Gastroesophageal sphincter (tissue), 4 donors: Measurements from ENCODE around the gene WDSUB1. TPM values are rescaled to one million over a fixed set of nuclear protein-coding genes. Genes with fewer than 3 reads are reported as not detected.

Experiments
- ATAC-seq: fragments of 150-250 bp; one replicate; pipeline ENCODE4 v1.9.1; 2016; ENCODE audit warnings: mild to moderate bottlenecking, moderate library complexity
- H3K27ac ChIP-seq, 4 donors: fragments of 200-600 bp; sonication (generic) in 3 of 4; 1 replicate in 3 of 4; 2 replicates in 1 of 4; pipeline ENCODE4 v1.5.1; 2016 to 2019
- H3K27me3 ChIP-seq: fragments of 200-600 bp; sonication (generic); one replicate; pipeline ENCODE4 v1.5.1; 2019
- H3K36me3 ChIP-seq, 2 donors: fragments of 200-600 bp; sonication (generic); one replicate each; pipeline ENCODE4 v1.5.1; 2019; ENCODE audit warnings: control low read depth in 1 of 2
- H3K4me1 ChIP-seq, 3 donors: fragments of 200-600 bp; sonication (generic); 1 replicate in 2 of 3; 2 replicates in 1 of 3; pipeline ENCODE4 v1.5.1; 2016 to 2019; ENCODE audit warnings: control low read depth in 2 of 3
- H3K4me3 ChIP-seq, 2 donors: fragments of 200-600 bp; sonication (generic); one replicate each; pipeline ENCODE4 v1.5.1; 2019; ENCODE audit warnings: mild to moderate bottlenecking in 1 of 2, moderate library complexity in 1 of 2
- H3K9me3 ChIP-seq, 3 donors: fragments of 200-600 bp; sonication (generic); one replicate each; pipeline ENCODE4 v1.5.1; 2017 to 2019; ENCODE audit warnings: control low read depth in 2 of 3
- EP300 ChIP-seq: sonication (generic); formaldehyde crosslinking; IDR thresholded peaks from one replicate; pipeline ENCODE4 v1.6.1; 2017; ENCODE audit warnings: antibody characterized with exemption, mild to moderate bottlenecking
- POLR2A ChIP-seq, 2 donors: fragments of 450-650 bp; IDR thresholded peaks; one replicate each; pipeline ENCODE4 v1.6.1; 2017; ENCODE audit warnings: antibody characterized with exemption in 2 of 2, mild to moderate bottlenecking in 2 of 2, moderate library complexity in 1 of 2
- POLR2AphosphoS5 ChIP-seq: sonication (generic); formaldehyde crosslinking; IDR thresholded peaks from one replicate; pipeline ENCODE4 v1.6.1; 2017; ENCODE audit warnings: antibody characterized with exemption
- WGBS, 2 donors: methylation state at CpG; one replicate each; pipeline ENCODE4 v1.1.5; 2018; ENCODE audit warnings: low coverage in 1 of 2; 5-methylcytosine and 5-hydroxymethylcytosine counted together
- total RNA-seq, 4 donors: library from RNA; depleted of rRNA; stranded (reverse); fragments of >200 nt; gene quantifications; one replicate each; pipeline ENCODE4 v1.1.0, GENCODE V29; 2016
- TF ChIP-seq, protein P1 (sequence below), 4 experiments: fragments of 200-600 bp in 2 of 4; fragments of 450-650 bp in 2 of 4; sonication (generic) in 1 of 4; IDR thresholded peaks; one replicate each; pipeline ENCODE4 v1.5.1; 2017 to 2019; ENCODE audit warnings: antibody characterized with exemption in 4 of 4, mild to moderate bottlenecking in 2 of 4, moderate library complexity in 2 of 4

Gene WDSUB1
- total RNA-seq, 4 donors from 2014 or later, result 5.3 to 11.1 (median 5.9) TPM

- H3K36me3 ChIP-seq, result peaks cover 0 to 12% of the 10 kb centered on the region in 2 donors
- H3K27ac ChIP-seq, result no peak overlapping the region
- no peaks in the 10 kb centered on the region for H3K27me3 ChIP-seq
- WGBS, 2 donors, result 96 to 97% methylated on average over 3 of the region's 3 CpGs
- peaks cover 0 to 10% (median 0%) of the 10 kb centered on the region in 3 donors for H3K4me1 ChIP-seq
- no peak for TF ChIP-seq POLR2A (IDR thresholded peaks at IDR 0.05)
- no peak for TF ChIP-seq POLR2AphosphoS5
- no peak for TF ChIP-seq EP300
- TF ChIP-seq, protein P1, sequence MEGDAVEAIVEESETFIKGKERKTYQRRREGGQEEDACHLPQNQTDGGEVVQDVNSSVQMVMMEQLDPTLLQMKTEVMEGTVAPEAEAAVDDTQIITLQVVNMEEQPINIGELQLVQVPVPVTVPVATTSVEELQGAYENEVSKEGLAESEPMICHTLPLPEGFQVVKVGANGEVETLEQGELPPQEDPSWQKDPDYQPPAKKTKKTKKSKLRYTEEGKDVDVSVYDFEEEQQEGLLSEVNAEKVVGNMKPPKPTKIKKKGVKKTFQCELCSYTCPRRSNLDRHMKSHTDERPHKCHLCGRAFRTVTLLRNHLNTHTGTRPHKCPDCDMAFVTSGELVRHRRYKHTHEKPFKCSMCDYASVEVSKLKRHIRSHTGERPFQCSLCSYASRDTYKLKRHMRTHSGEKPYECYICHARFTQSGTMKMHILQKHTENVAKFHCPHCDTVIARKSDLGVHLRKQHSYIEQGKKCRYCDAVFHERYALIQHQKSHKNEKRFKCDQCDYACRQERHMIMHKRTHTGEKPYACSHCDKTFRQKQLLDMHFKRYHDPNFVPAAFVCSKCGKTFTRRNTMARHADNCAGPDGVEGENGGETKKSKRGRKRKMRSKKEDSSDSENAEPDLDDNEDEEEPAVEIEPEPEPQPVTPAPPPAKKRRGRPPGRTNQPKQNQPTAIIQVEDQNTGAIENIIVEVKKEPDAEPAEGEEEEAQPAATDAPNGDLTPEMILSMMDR (IDR thresholded peaks at IDR 0.05), result no peak
- no peak overlapping the region for H3K4me3 ChIP-seq
- no peak for ATAC-seq
- no peaks in the 10 kb centered on the region for H3K9me3 ChIP-seq
Measured at GRCh38 chr2:159266554-159266953, 19.9 kb downstream of the WDSUB1 start.

DNA sequence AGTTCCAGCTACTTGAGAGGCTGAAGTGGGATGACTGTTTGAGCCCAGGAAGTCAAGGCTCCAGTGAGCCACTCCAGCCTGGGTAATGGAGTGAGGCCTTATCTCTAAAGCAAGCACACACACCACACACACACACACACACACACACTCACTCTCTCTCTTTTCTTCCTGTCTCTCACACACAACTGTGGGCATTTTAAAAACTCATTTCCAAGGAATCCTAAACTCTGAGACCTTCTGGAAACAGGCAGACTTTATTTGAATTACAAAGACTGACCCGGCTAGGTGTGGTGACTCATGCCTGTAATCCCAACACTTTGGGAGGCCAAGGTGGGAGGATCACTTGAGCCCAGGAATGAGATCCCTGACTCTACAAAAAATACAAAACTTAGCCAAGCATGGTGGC lies 21.3 kb downstream of the WDSUB1 start:
- WGBS, 2 donors, result 50% methylated on average over 1 of the region's 1 CpG; no CpG with 5 or more reads in 1 of the 2 donors
- no peaks in the 10 kb centered on the region for H3K27me3 ChIP-seq
- ATAC-seq, result no peak

GRCh38 chr2:159262904-159263303 lies 23.6 kb downstream of the WDSUB1 start:
- ATAC-seq, result no peak
- 86 to 100% methylated on average over 5 of the region's 5 CpGs for whole genome bisulfite sequencing, 2 donors
- H3K27ac ChIP-seq, result no peak overlapping the region

More for the DNA sequence above, 21.3 kb downstream of the WDSUB1 start:
- Histone ChIP-seq H3K9me3 (no peaks in the 10 kb centered on the region), H3K36me3 (peaks cover 0 to 11% of the 10 kb centered on the region in 2 donors), H3K4me1 (peaks cover 0 to 10% (median 0%) of the 10 kb centered on the region in 3 donors), H3K4me3 (no peak overlapping the region), H3K27ac (no peak overlapping the region)
- TF ChIP-seq POLR2AphosphoS5 (no peak), POLR2A (IDR thresholded peaks at IDR 0.05) (no peak), EP300 (no peak)
- TF ChIP-seq, protein P1 (IDR thresholded peaks at IDR 0.05), result no peak

GRCh38 chr2:159262226-159262625 lies 24.3 kb downstream of the WDSUB1 start:
- TF ChIP-seq, protein P1 (IDR thresholded peaks at IDR 0.05), result no peak
- no peak for TF ChIP-seq EP300
- TF ChIP-seq POLR2A (IDR thresholded peaks at IDR 0.05), result no peak
- no peak for TF ChIP-seq POLR2AphosphoS5
- ATAC-seq, result no peak
- 80 to 88% methylated on average over 2 to 6 of the region's 6 CpGs for WGBS, 2 donors
- Histone ChIP-seq H3K27me3 (no peaks in the 10 kb centered on the region), H3K36me3 (peaks cover 0 to 33% of the 10 kb centered on the region in 2 donors), H3K4me3 (no peak overlapping the region), H3K4me1 (no peaks in the 10 kb centered on the region), H3K9me3 (no peaks in the 10 kb centered on the region), H3K27ac (no peak overlapping the region)

More at GRCh38 chr2:159262904-159263303, 23.6 kb downstream of the WDSUB1 start:
- TF ChIP-seq POLR2AphosphoS5 (no peak), POLR2A (IDR thresholded peaks at IDR 0.05) (no peak), EP300 (no peak)
- TF ChIP-seq, protein P1 (IDR thresholded peaks at IDR 0.05), result no peak
- no peaks in the 10 kb centered on the region for H3K9me3 ChIP-seq
- H3K4me1 ChIP-seq, result peaks cover 0 to under 1% (median 0%) of the 10 kb centered on the region in 3 donors
- H3K27me3 ChIP-seq, result no peaks in the 10 kb centered on the region
- peaks cover 0 to 26% of the 10 kb centered on the region in 2 donors for H3K36me3 ChIP-seq
- H3K4me3 ChIP-seq, result no peak overlapping the region

- Histone ChIP-seq H3K36me3 (peaks cover 0 to 51% of the 10 kb centered on the region in 2 donors), H3K27me3 (no peaks in the 10 kb centered on the region), H3K4me3 (no peak overlapping the region), H3K9me3 (no peaks in the 10 kb centered on the region), H3K4me1 (no peaks in the 10 kb centered on the region), H3K27ac (no peak overlapping the region)
- no peak for TF ChIP-seq POLR2A (IDR thresholded peaks at IDR 0.05)
- TF ChIP-seq, protein P1 (IDR thresholded peaks at IDR 0.05), result no peak
- no peak for TF ChIP-seq EP300
- TF ChIP-seq POLR2AphosphoS5, result no peak
- WGBS, 2 donors, result 48 to 69% methylated on average over 2 of the region's 2 CpGs
- no peak for ATAC-seq
Measured at GRCh38 chr2:159256159-159256558, 30.3 kb downstream of the WDSUB1 start.
